DMS79 (cell line): ENCODE measurements around the gene ARL5C.

Experiments
- DNase-seq: peaks from one replicate; lab custom pipeline; 2025; lab: John Stamatoyannopoulos, UW

The ARL5C gene

DNA sequence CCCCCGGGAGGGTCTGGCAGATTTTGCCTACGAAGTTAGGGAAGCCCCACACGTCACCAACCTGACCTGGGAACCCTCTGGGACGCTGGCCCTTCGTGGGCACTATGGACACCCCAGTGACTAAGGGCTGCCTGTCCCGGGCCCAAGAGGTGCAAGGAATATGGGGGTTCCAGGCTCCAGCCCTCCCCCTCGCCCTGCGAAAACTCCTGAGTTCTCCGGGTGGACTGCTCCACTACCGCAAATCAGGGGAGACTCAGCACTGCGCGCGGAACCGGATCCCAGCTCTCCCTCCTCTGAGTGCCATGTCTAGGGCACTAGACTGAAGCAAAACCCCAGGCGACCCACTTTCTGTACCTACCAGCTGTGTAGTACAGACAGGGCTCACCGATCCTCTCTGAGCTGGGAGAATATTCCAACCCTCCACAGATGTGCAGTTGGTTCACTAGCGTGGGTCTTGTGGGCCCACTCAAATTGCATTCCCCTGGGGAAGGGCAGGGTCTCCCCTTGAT lies at the start of gene ARL5C:
Gene ARL5C, minus strand, starts transcription at position 321 of the 509 bp plus-strand sequence. CDS start 401 bp downstream, outside the sequence.
- DNase-seq = no peak

DNA sequence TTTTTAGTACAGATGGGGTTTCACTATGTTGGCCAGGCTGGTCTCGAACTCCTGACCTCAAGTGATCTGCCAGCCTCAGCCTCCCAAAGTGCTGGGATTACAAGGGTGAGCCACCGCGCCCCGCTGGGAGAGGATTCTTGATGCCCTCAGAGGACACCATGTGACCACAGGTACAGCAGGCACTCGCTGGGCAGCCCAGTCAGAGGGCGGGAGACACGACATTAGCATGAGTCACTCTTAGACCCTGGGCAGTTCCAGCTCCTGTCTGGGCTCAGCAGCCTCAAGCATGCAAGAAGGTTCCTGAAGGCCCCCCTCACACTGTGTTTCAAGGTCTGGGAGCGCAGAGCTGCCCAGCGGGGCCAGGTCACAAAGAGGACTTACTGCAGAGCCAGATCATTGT lies 47.9 kb upstream of the ARL5C start:
- no peak for DNase-seq

- DNase-seq = peak; percentile 69
Measured at GRCh38 chr17:39212841-39213480, 47.0 kb upstream of the ARL5C start.

GRCh38 chr17:39212195-39212810 lies 46.3 kb upstream of the ARL5C start:
- no peak for DNase-seq

GRCh38 chr17:39210093-39210434 lies 44.1 kb upstream of the ARL5C start:
- DNase-seq = no peak

- peak; percentile 80 for DNase-seq
Measured at GRCh38 chr17:39209317-39210092, 43.5 kb upstream of the ARL5C start.

DNA sequence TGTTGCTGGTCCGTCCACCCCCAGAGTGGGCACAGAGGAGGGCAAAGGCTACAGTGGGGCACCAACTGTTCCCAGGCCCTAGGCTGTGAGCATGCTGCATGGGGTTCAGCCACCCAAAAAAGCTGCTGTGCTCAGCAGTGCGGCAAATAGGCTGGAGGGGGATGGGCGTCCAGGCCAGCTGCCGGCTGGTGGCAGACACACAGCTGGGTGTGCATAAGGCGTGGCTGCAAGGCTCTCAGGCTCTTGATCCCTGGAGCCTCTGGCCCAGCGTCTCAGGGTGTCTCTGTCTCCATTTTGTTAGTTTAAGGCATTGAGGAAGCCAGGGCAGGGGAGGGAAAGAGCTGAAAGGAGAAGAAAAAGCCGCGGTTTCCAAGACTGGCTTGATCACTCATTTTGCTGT lies 42.9 kb upstream of the ARL5C start:
- DNase-seq = peak; percentile 80

DNA sequence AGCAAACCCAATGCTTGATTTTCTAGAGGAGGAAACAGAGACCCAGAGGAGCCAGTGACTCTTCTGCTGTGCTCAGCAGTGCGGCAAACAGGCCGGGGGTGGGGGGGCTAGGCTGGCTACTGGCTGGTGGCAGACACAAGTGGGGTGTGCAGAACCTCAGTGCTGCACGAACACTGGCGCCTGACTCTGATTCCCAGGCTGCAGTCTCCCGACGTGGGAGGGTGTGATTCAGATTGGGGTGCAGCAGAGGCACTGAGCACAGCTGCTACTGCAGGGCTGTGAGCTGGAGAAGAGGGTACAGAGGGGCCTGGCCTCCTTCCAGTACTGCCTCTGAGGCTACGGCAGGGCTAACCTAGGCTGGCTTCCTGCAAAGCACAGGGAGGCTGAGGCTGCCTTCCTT lies 42.2 kb upstream of the ARL5C start:
- peak; percentile 71 for DNase-seq

GRCh38 chr17:39205112-39205526 lies 39.2 kb upstream of the ARL5C start:
- no peak for DNase-seq

DNA sequence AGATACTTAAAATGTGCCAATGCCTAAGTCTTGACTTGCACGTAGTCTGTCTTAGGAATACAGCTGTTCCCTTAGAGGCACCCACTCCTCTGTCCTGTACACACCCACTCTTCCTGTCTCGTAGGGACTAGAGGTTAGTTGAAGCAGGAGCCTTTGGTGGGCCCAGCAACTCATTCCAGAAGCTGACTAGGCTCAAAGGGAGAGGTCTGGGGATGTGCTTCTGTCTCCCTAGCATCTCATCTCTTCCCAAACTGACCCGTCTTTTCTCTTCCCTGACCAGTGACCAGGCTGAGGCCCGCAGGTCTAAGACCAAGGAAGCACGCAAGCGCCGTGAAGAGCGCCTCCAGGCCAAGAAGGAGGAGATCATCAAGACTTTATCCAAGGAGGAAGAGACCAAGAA lies 38.3 kb upstream of the ARL5C start:
- DNase-seq = no peak

- DNase-seq = no peak
Measured at GRCh38 chr17:39200957-39201510, 35.1 kb upstream of the ARL5C start.

DNA sequence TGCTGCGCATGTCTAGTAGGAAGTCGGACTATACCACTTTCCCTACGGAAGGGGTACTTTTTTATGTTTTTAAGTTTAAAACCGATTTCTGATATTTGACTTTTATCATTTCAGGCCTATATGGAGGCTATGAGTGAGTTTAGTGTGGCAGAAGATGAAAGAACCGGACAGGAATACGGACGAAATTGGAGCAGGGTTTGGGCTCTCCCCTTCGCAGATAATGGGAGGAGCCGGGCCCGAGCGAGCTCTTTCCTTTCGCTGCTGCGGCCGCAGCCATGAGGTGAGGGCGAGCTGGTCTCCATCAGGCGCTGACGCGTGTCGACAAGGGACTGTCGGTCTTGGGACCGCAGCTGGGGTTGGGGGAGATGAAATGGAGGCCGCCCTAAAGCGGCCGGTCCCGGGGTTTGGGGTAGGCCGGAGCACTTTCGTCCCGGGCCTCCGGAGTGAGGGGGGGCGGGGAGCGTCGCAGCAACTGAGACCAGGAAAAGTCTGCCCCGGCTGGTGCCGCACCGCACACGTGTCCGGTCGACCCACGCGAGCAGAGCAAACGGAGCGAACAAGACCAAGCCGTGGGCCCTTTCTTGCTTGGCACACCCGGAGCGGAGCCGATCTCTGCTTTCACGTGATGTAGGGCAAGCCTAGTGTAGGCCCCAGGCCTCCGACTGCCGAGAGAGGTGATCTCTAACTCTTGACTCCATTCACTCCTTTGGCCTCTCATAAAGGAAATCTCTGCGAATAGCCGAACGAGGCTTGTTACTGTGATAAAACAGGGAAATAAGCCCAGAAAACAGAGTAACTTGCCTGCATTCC lies 34.3 kb upstream of the ARL5C start, which contains the start of gene RPL19:
Gene RPL19, plus strand, starts transcription at position 214 of the 810 bp plus-strand sequence. Its CDS starts 62 bp downstream, at position 276.
- DNase-seq = peak; percentile 78

- DNase-seq = peak; percentile 88
Measured at GRCh38 chr17:39199820-39200069, 33.8 kb upstream of the ARL5C start.

- no peak for DNase-seq
Measured at GRCh38 chr17:39198186-39198566, 32.2 kb upstream of the ARL5C start.

DNA sequence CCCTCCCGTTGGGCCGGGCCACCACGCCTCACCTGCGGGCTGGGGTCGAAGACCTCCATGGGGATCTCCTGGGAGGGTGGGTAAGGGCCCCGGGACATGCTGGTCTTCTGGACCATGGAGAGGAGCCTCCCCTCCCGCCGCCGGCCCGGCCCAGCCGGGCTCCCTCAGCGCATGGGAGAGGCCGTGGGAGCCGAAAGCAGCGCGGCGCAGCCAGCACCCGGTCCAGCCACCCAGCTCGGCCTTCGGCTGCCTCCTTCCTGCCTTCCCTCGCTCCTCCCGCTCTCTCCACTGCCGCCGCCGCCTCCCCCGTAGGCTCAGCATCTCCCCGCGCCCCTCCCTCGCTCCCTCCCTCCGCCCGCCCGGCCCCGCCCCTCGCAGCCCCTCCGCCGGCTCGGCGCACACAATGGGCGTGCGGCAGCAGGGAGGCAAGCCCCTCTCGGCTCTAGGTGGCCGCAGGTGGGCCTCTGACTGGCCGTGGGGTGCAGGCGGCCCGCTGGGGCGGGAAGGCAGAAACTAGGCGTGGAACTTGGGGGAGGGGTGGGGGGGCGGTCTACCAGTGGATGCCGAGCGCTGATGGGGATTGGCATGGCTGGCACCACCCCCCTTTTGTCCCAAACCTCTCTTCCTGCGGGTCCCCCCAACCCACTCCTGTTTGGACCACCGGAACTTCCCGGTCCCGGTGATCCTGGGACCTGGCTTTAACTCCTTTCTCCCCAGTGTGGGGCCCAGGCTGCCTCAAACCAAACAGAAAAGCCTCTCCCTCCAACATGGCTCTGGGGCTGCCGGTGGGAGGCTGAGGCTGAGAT lies 31.6 kb upstream of the ARL5C start, which contains the start of gene CACNB1:
Gene CACNB1, minus strand, starts transcription at position 290 of the 806 bp plus-strand sequence. Its CDS starts 174 bp downstream, at position 116.
- DNase-seq = peak; percentile 55

DNA sequence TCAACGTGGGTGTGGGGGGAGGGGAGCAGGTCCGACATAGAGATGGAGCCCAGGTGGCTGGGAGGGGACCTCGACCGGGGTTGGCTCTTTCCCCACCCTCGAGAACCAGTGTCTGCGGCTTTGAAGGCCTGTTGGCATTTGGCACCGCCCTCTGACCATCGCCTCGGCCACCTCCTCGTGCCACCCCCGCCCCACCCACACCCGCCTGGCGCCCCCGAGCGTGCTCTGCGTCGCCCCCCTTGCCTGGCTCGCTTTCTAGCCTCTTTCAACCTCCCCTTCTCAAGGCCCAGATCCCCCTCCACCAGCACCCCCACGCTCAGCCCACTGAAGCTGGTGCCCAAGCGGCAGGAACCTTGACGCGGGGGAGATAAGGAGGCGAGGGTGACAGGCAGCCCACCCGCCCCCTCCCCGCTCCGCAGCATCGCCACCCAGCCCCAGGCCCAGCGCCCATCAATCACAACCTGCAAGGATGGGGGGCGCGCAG lies 30.9 kb upstream of the ARL5C start:
- peak; percentile 25 for DNase-seq

DNA sequence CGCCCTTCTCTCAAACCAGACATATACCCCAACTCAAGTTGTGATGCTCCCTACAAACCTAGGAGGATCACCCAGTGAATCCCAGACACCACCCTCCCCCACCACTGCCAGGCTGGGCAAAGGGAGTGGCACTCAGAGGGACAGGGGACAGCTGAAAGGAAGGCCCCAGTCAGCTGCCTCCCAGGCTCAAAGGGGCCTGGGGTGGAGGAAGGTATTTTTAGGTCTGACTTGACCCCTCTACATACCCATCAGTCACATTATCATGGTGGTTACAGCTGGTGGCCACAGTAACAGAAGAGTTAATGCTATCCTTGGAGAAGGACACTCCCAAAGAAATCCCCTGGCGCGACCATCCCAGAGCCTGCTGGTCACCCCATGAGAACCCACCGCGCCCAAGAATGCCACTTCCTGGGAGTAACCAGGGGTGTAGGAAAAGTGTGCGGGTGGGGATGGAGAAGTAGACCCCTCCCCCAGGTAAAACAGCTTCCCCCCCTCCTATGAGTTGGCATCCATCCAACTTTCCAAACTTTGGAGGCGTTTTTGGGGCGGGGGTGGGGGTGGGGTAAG lies 30.4 kb upstream of the ARL5C start:
- no peak for DNase-seq

DNA sequence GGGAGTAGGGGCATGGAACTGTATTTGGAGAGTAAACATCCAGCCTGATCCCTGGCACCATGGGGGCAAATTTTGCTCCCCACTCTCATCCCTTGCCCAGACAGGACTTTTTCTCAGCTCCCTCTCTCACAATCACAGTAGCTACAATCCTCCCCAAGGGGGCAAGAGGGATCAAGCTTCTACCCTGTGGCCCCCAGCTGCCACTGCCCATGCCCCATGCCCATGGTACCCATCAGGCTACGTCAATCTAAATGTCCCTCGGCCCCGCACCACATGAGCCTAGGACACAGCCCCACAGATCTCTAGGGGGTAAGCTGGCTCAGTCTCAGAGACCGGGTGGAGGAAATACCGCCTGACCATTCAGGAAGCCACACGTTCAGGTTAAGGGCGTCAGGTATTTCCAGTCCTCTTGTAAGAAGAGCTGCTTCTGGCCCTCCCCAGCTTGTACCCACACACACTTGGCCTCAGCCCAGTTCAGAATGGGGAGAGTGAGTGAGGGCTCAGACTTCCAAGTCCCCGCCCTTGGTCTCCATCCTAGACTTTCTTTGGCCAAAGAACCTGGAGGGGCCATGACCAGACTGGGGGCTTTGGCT lies 29.7 kb upstream of the ARL5C start:
- DNase-seq = no peak

- no peak for DNase-seq
Measured at GRCh38 chr17:39194985-39195524, 29.1 kb upstream of the ARL5C start.
